GM21825 (cell line): Measurements from ENCODE around the gene MPND.

Experiments
- ATAC-seq: cut with Tn5 transposase; IDR thresholded peaks from one replicate; pipeline ENCODE4 v1.9.1; 2021; ENCODE audit warnings: mild to moderate bottlenecking, moderate library complexity; ENCODE audit not compliant: unreplicated experiment

Gene MPND

GRCh38 chr19:4396949-4397783 lies 53.8 kb downstream of the MPND start:
- ATAC-seq = no peak

- no peak for ATAC-seq
Observed at GRCh38 chr19:4399812-4400134, 56.4 kb downstream of the MPND start.

GRCh38 chr19:4400135-4400936 lies 57.0 kb downstream of the MPND start, which contains the start of gene SH3GL1:
Gene SH3GL1, minus strand, starts transcription at chr19:4400547. Its CDS starts 179 bp downstream, at chr19:4400368.
- peak; percentile 57 for ATAC-seq

- no peak for ATAC-seq
Observed at GRCh38 chr19:4401769-4402170, 58.4 kb downstream of the MPND start.

GRCh38 chr19:4402171-4403004 lies 59.0 kb downstream of the MPND start, which contains the start of gene CHAF1A:
Gene CHAF1A, plus strand, starts transcription at chr19:4402640. Its CDS starts 123 bp downstream, at chr19:4402763.
- peak; percentile 76 for ATAC-seq

DNA sequence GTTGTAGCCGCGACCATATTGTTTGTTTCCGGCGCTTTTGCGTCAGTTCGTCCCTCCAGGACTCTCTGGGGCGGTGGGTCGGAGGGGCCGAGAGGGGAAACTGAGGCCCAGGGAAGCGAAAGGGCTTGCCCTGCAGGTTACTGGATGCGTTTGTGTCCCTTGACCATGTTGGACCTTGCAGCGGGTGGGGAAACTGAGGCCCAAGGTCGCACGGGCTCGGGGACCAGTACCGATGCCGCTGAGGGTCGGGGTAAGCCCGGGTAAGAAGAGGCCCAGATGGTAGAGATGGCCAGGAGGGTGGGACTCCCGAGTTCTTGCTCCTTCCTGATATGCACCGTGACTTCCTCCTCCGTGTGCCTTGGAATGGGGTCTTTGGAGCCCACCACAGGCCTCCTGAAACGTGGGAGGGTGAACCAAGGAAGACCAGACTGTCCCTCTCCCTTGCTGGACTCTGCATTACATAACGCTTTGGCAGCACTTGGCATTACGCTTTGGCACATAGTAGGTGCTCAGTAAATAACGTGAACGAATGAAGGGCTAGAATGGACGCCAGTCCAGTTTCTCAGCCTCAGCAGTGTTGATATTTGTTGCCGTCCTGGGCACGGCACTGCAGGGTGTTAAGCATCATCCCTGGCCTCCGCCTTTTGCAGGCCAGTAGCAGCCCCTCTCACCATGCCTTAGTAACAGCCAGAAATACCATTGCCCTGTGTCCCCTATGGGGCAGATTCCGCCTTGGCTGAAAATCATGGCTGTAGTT lies 59.8 kb downstream of the MPND start:
- ATAC-seq = no peak

DNA sequence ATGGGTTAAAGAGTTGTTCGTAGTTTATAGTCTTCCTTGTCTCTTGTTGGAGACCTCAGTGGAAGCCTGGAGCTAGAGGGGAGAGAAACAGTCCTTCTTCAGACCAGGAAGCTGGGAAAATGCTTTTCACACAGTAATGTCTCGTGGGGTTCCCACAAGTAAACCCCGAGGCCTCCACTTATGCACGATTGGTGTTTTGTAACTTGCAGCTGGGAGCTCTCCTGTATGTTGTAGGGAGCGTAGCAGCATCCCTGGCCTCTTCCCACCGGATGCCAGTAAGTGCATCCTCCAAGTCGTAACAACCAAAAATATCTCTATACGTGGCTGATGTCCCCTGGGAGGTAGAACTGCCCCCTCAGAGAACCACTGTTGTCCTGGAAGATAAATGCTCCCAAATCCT lies 62.6 kb downstream of the MPND start:
- no peak for ATAC-seq

GRCh38 chr19:4406626-4407025 lies 63.3 kb downstream of the MPND start:
- no peak for ATAC-seq

- ATAC-seq = no peak
Observed at GRCh38 chr19:4409123-4409933, 66.0 kb downstream of the MPND start.
